Neural progenitor cell (in vitro differentiated cells): ENCODE measurements around the gene SLC16A5.

ENCODE experiments used
- CTCF ChIP-seq: fragments of 200-600 bp; sonication (generic); IDR thresholded peaks from 2 replicates; pipeline ENCODE4 v1.5.1; 2017; ENCODE audit warnings: antibody characterized with exemption, mild to moderate bottlenecking
- EZH2 ChIP-seq: fragments of 200-600 bp; sonication (generic); IDR thresholded peaks from 2 replicates; pipeline ENCODE4 v1.6.1; 2017; ENCODE audit warnings: antibody characterized with exemption, mild to moderate bottlenecking, moderate library complexity

DNA sequence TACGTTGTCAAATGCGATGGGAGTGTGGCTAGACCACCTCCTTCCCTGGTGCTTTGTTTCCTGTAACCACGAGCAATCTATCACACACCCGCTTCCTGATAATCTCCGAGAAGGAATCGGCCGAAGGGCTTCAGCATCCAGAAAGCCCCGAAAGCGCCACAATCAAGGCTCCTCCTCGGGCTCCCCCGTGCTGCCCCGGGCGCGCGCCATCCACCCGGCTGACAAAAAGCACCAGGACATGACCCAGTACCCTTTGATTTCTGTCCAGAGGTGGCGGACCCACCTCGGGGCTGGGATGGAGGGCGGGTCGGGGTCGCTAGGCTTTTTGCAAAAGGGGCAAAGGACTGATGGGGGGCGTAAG is 21.3 kb downstream of the SLC16A5 start:
- no peak for TF ChIP-seq CTCF
- peak; percentile 10 for TF ChIP-seq EZH2
